Measurements from ENCODE around the gene SIDT2. TPM values are rescaled to one million over a fixed set of nuclear protein-coding genes. Genes with fewer than 3 reads are reported as not detected.

Gene SIDT2
- total RNA-seq, 1 experiment from 2014 or later, result 27.6 TPM

- Mint-ChIP-seq H3K27ac (peak overlapping the region; percentile 94), H3K4me1 (peaks cover 17% of the 10 kb centered on the region), H3K9me3 (no peaks in the 10 kb centered on the region), H3K4me3 (no peak overlapping the region), H3K36me3 (peaks cover 32% of the 10 kb centered on the region), H3K27me3 (ENCODE audit: low read depth) (no peaks in the 10 kb centered on the region)
- DNase-seq (ENCODE audit: low spot score) (no peak), ATAC-seq (peak; percentile 56)
- CTCF ChIA-PET, result interaction anchor here (0.6 to 2.3 kb wide), 5 partner anchors 9 to 27 kb away, joined by 3 to 15 read pairs (median 3); partner anchors contain the start of gene PAFAH1B2
- POLR2A ChIA-PET, result interaction anchor here (1.1 kb wide), 1 partner anchor 27 kb away, joined by 5 read pairs; the partner anchor contains the start of gene PAFAH1B2
- TF ChIP-seq OVOL2 (CRISPR knock-in tag; IDR thresholded peaks at IDR 0.05; ENCODE audit: borderline replicate concordance), result no peak
- peak; percentile 63; the same call in 1 of the 2 replicates for TF ChIP-seq ZNF121 (CRISPR knock-in tag; IDR thresholded peaks at IDR 0.05)
Observed at GRCh38 chr11:117171404-117172061, 7.0 kb upstream of the SIDT2 start.

GRCh38 chr11:117172724-117173421, 5.7 kb upstream of the SIDT2 start:
- Mint-ChIP-seq H3K36me3 (peaks cover 19% of the 10 kb centered on the region), H3K27me3 (ENCODE audit: low read depth) (no peaks in the 10 kb centered on the region), H3K9me3 (no peaks in the 10 kb centered on the region), H3K4me3 (no peak overlapping the region), H3K4me1 (peaks cover 21% of the 10 kb centered on the region), H3K27ac (peak overlapping the region; percentile 87)
- CTCF ChIA-PET, result interaction anchor here (1.0 to 2.3 kb wide), 3 partner anchors 9 to 337 kb away, joined by 3 to 15 read pairs (median 4); no protein-coding TSS in a partner anchor
- ATAC-seq, result no peak
- no peak for DNase-seq (ENCODE audit: low spot score)
- POLR2A ChIA-PET, result interaction anchor here (0.6 to 1.2 kb wide), 3 partner anchors 28 to 29 kb away, joined by 3 to 5 read pairs (median 4); partner anchors contain the start of gene PAFAH1B2
- no peak for TF ChIP-seq FOXP4 (CRISPR knock-in tag; IDR thresholded peaks at IDR 0.05)
- no peak for TF ChIP-seq NR3C1 (CRISPR knock-in tag; conservative IDR thresholded peaks at IDR 0.05; ENCODE audit: low read depth)
- TF ChIP-seq GRHL2 (CRISPR knock-in tag; IDR thresholded peaks at IDR 0.05; ENCODE audit: insufficient replicate concordance, severe bottlenecking), result no peak
- TF ChIP-seq ZNF423 (CRISPR knock-in tag; IDR thresholded peaks at IDR 0.05), result no peak
- no peak for TF ChIP-seq ZMAT4 (CRISPR knock-in tag; IDR thresholded peaks at IDR 0.05)
- no peak for TF ChIP-seq AR (CRISPR knock-in tag; IDR thresholded peaks at IDR 0.05)
- no peak for TF ChIP-seq CREB1 (CRISPR knock-in tag; IDR thresholded peaks at IDR 0.05)
- no peak for TF ChIP-seq ZBTB21 (CRISPR knock-in tag; IDR thresholded peaks at IDR 0.05; ENCODE audit: borderline replicate concordance)
- TF ChIP-seq PRDM15 (CRISPR knock-in tag; IDR thresholded peaks at IDR 0.05), result no peak
- TF ChIP-seq EMX1 (CRISPR knock-in tag; IDR thresholded peaks at IDR 0.05), result no peak
- TF ChIP-seq ATF2 (CRISPR knock-in tag; IDR thresholded peaks at IDR 0.05; ENCODE audit: borderline replicate concordance, low read depth), result no peak
- TF ChIP-seq TP53 (CRISPR knock-in tag; IDR thresholded peaks at IDR 0.05), result no peak
- TF ChIP-seq USF1 (CRISPR knock-in tag; IDR thresholded peaks at IDR 0.05), result no peak
- TF ChIP-seq E2F1 (CRISPR knock-in tag; IDR thresholded peaks at IDR 0.05), result no peak
- no peak for TF ChIP-seq HMGA2 (CRISPR knock-in tag; IDR thresholded peaks at IDR 0.05)
- TF ChIP-seq PREB (CRISPR knock-in tag; IDR thresholded peaks at IDR 0.05; ENCODE audit: borderline replicate concordance), result no peak
- TF ChIP-seq ELF4 (CRISPR knock-in tag; IDR thresholded peaks at IDR 0.05; ENCODE audit: low read depth), result no peak

All from WTC11 (cell line).